ENCODE measurements around the gene GPLD1. TPM values are rescaled to one million over a fixed set of nuclear protein-coding genes. Genes with fewer than 3 reads are reported as not detected.
A peak's percentile ranks its signal among the peaks of the same experiment; 100 is the strongest.

GPLD1 gene
- total and polyA plus RNA-seq, 9 of the 15 experiments (the other 6 are each of a cell fraction or from before 2014, with no cell fraction given) = 0.11 to 1.3 (median 0.82) TPM

- TF ChIP-seq MGA (IDR thresholded peaks at IDR 0.05) (peak; percentile 92), CBX5 (IDR thresholded peaks at IDR 0.05; ENCODE audit: borderline replicate concordance, low read depth) (no peak), CSDE1 (IDR thresholded peaks at IDR 0.05) (no peak), MXI1 (IDR thresholded peaks at IDR 0.05; ENCODE audit: low read depth, low read length) (no peak), ZNF217 (CRISPR knock-in tag; IDR thresholded peaks at IDR 0.05) (no peak), ZNF586 (CRISPR knock-in tag; conservative IDR thresholded peaks at IDR 0.05) (no peak), TCF7 (IDR thresholded peaks at IDR 0.05; ENCODE audit: borderline replicate concordance) (no peak), HNRNPL (IDR thresholded peaks at IDR 0.05; ENCODE audit: low read depth, low read length) (no peak), POLR2AphosphoS2 (IDR thresholded peaks at IDR 0.05; ENCODE audit: low read length) (no peak), SOX6 (IDR thresholded peaks at IDR 0.05) (no peak), CBX2 (IDR thresholded peaks at IDR 0.05; ENCODE audit: insufficient read depth, low read length, poor library complexity, severe bottlenecking) (no peak), SMAD2 (IDR thresholded peaks at IDR 0.05; ENCODE audit: low read depth, low read length) (no peak), TARDBP (IDR thresholded peaks at IDR 0.05) (no peak), MCM5 (IDR thresholded peaks at IDR 0.05; ENCODE audit: low read depth) (no peak)
These were observed 33.1 kb upstream of the GPLD1 start (continued) for GRCh38 chr6:24522228-24523176.
